Epidermal melanocyte (primary cell): Measurements from ENCODE around the gene SLC22A23.
"Not testable (repeated sequence)": the region's sequence is repeated elsewhere in the genome, so short reads cannot be mapped to it uniquely, and the experiment has no call there.

Experiments
- DNase-seq: peaks from one replicate; pipeline ENCODE4 v3.0.0; 2011; ENCODE audit warnings: low spot score; ENCODE audit not compliant: insufficient read length

SLC22A23 gene

GRCh38 chr6:3386374-3386857, 70.4 kb downstream of the SLC22A23 start:
- no peak for DNase-seq

- peak; percentile 72 for DNase-seq
These were observed 71.1 kb downstream of the SLC22A23 start for GRCh38 chr6:3385660-3386151.

- DNase-seq, result not testable (repeated sequence)
These were observed 71.7 kb downstream of the SLC22A23 start for GRCh38 chr6:3385181-3385580.

GRCh38 chr6:3384241-3385143, 72.4 kb downstream of the SLC22A23 start:
- no peak for DNase-seq

- DNase-seq, result no peak
These were observed 73.3 kb downstream of the SLC22A23 start for GRCh38 chr6:3383525-3383924.

- no peak for DNase-seq
These were observed 74.2 kb downstream of the SLC22A23 start for GRCh38 chr6:3382326-3383279.

GRCh38 chr6:3381233-3381921, 75.5 kb downstream of the SLC22A23 start:
- no peak for DNase-seq

GRCh38 chr6:3380344-3381232, 76.3 kb downstream of the SLC22A23 start:
- DNase-seq, result no peak

- no peak for DNase-seq
These were observed 77.3 kb downstream of the SLC22A23 start for GRCh38 chr6:3379482-3380060.

GRCh38 chr6:3378808-3379207, 78.0 kb downstream of the SLC22A23 start:
- not testable (repeated sequence) for DNase-seq

GRCh38 chr6:3378398-3378782, 78.5 kb downstream of the SLC22A23 start:
- DNase-seq, result not testable (repeated sequence)

- no peak for DNase-seq
These were observed 79.1 kb downstream of the SLC22A23 start for GRCh38 chr6:3377536-3378397.

GRCh38 chr6:3376893-3377535, 79.8 kb downstream of the SLC22A23 start:
- DNase-seq, result no peak

- DNase-seq, result no peak
These were observed 80.8 kb downstream of the SLC22A23 start for GRCh38 chr6:3376064-3376463.

- no peak for DNase-seq
These were observed 83.2 kb downstream of the SLC22A23 start for GRCh38 chr6:3373597-3374203.

GRCh38 chr6:3372912-3373554, 83.8 kb downstream of the SLC22A23 start:
- DNase-seq, result no peak

- DNase-seq, result no peak
These were observed 84.5 kb downstream of the SLC22A23 start for GRCh38 chr6:3372184-3372846.
